ENCODE measurements around the gene UBXN6.

Gene UBXN6

GRCh38 chr19:4431808-4432674 is 25.6 kb downstream of the UBXN6 start:
- Mint-ChIP-seq H3K4me3 (no peak overlapping the region), H3K4me1 (peaks cover 23% of the 10 kb centered on the region), H3K9me3 (no peaks in the 10 kb centered on the region), H3K27me3 (ENCODE audit: low read depth) (no peaks in the 10 kb centered on the region), H3K27ac (no peak overlapping the region), H3K36me3 (ENCODE audit: low read depth) (peaks cover 46% of the 10 kb centered on the region)
- TF ChIP-seq CTCF (IDR thresholded peaks at IDR 0.05; ENCODE audit: unreplicated experiment in 3 of 3) = no peak

GRCh38 chr19:4431296-4431695 is 26.3 kb downstream of the UBXN6 start:
- no peak overlapping the region for H3K4me3 Mint-ChIP-seq
- peaks cover 46% of the 10 kb centered on the region for H3K36me3 Mint-ChIP-seq (ENCODE audit: low read depth)
- H3K27ac Mint-ChIP-seq = no peak overlapping the region
- peaks cover 3% of the 10 kb centered on the region for H3K27me3 Mint-ChIP-seq (ENCODE audit: low read depth)
- TF ChIP-seq CTCF (IDR thresholded peaks at IDR 0.05; ENCODE audit: unreplicated experiment in 3 of 3) = no peak
- H3K4me1 Mint-ChIP-seq = peaks cover 23% of the 10 kb centered on the region
- no peaks in the 10 kb centered on the region for H3K9me3 Mint-ChIP-seq

GRCh38 chr19:4430760-4431159 is 26.8 kb downstream of the UBXN6 start:
- Mint-ChIP-seq H3K4me3 (no peak overlapping the region), H3K36me3 (ENCODE audit: low read depth) (peaks cover 49% of the 10 kb centered on the region), H3K4me1 (peaks cover 23% of the 10 kb centered on the region), H3K9me3 (no peaks in the 10 kb centered on the region), H3K27ac (no peak overlapping the region), H3K27me3 (ENCODE audit: low read depth) (peaks cover 3% of the 10 kb centered on the region)
- no peak for TF ChIP-seq CTCF (IDR thresholded peaks at IDR 0.05; ENCODE audit: unreplicated experiment in 3 of 3)

- Mint-ChIP-seq H3K27me3 (ENCODE audit: low read depth) (peaks cover 3% of the 10 kb centered on the region), H3K36me3 (ENCODE audit: low read depth) (peaks cover 47% of the 10 kb centered on the region), H3K4me3 (no peak overlapping the region), H3K27ac (peak overlapping the region in 1 of 3 experiments; percentile 56), H3K4me1 (peaks cover 23% of the 10 kb centered on the region), H3K9me3 (no peaks in the 10 kb centered on the region)
- no peak for TF ChIP-seq CTCF (IDR thresholded peaks at IDR 0.05; ENCODE audit: unreplicated experiment in 3 of 3)
Observed at GRCh38 chr19:4429771-4430171, 27.8 kb downstream of the UBXN6 start.

- Mint-ChIP-seq H3K27ac (peak overlapping the region in 2 of 3 experiments; percentile 21 to 56), H3K4me3 (no peak overlapping the region), H3K36me3 (ENCODE audit: low read depth) (peaks cover 42% of the 10 kb centered on the region), H3K4me1 (peaks cover 23% of the 10 kb centered on the region), H3K27me3 (ENCODE audit: low read depth) (peaks cover 3% of the 10 kb centered on the region), H3K9me3 (no peaks in the 10 kb centered on the region)
- no peak for TF ChIP-seq CTCF (IDR thresholded peaks at IDR 0.05; ENCODE audit: unreplicated experiment in 3 of 3)
Observed at GRCh38 chr19:4429256-4429655, 28.3 kb downstream of the UBXN6 start.
